Effector CD4-positive, alpha-beta T cell (primary cell): Measurements from ENCODE around the gene FRMD1.

Source experiments
- DNase-seq: peaks from one replicate; pipeline ENCODE4 v3.0.0-alpha.2; 2020

FRMD1 gene

GRCh38 chr6:168075787-168076202, 3.2 kb downstream of the FRMD1 start:
- DNase-seq = no peak

DNA sequence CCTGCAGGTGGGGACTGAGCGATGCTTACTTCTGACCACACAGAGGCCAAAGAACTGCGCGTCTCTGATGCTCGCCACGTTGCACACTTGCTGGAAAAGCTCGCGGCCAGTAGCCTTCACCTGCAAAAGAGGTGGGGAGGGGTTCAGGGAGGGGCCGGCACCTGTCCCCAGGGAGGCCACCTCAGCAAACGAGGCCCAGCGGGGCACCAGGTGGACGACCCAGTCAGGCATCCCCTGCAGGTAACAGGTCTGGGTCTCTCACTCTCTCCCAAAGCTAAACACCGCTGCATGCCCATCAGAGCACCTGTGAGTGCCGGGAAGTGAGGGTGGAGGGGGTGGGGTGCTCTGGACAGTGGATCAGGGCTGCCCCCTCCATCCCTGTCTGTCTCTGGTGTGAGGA, 3.8 kb downstream of the FRMD1 start:
- DNase-seq = no peak

- no peak for DNase-seq
Measured at GRCh38 chr6:168073937-168074730, 4.9 kb downstream of the FRMD1 start.

DNA sequence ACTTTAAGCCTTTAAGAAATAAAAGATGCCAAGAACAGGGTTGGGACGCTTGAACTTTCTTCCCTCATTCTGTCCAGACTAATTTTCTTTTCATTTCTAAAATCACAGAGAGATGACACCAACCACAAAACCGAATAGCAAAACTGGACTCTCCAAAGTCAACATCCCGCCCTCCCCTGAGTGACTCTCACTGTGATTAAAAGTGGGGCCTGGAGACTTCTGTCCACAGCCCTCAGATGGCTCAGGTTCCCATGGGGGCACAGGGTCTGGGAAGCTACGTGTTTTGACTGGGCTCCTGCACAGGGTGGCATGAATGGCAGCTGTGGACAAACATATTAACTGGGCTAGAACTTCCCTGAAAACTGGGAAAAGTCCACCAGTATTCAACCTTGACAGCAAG, 6.3 kb downstream of the FRMD1 start:
- DNase-seq = no peak

GRCh38 chr6:168072261-168072660, 6.8 kb downstream of the FRMD1 start:
- no peak for DNase-seq

GRCh38 chr6:168071620-168072019, 7.4 kb downstream of the FRMD1 start:
- no peak for DNase-seq

GRCh38 chr6:168070804-168071203, 8.2 kb downstream of the FRMD1 start:
- no peak for DNase-seq

DNA sequence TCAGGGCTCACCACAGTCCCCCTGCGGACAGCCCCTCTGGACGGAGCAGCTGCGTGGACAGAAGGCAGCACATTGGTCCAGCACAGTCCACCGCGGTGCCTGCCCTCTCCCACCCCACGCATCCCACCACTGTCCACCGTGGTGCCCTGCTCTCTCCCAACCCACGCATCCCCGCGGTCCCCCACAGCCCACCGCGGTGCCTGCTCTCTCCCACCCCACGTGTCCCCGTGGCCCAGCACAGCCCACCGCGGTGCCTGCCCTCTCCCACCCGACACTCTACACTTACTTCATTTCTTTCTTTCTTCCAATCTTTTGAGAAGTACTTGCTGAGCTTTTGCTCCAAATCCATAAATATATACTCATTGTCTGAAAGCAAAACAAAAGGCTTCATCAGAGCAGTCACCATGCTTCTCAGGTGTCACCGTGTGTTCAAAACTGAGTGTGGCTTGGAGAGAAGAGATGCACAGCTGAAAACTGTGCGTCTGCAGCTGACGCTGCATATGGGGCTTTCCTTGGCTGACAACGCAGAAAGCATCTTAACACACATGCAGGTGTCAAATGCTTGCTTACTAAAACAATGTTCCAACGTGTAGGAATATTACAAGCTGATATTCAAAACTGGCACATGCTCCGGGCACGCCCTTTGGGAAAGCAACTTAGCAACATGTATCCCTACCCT, 11.8 kb downstream of the FRMD1 start:
- DNase-seq = no peak

- no peak for DNase-seq
Measured at GRCh38 chr6:168064226-168064807, 14.7 kb downstream of the FRMD1 start.

GRCh38 chr6:168063431-168063830, 15.6 kb downstream of the FRMD1 start:
- no peak for DNase-seq

DNA sequence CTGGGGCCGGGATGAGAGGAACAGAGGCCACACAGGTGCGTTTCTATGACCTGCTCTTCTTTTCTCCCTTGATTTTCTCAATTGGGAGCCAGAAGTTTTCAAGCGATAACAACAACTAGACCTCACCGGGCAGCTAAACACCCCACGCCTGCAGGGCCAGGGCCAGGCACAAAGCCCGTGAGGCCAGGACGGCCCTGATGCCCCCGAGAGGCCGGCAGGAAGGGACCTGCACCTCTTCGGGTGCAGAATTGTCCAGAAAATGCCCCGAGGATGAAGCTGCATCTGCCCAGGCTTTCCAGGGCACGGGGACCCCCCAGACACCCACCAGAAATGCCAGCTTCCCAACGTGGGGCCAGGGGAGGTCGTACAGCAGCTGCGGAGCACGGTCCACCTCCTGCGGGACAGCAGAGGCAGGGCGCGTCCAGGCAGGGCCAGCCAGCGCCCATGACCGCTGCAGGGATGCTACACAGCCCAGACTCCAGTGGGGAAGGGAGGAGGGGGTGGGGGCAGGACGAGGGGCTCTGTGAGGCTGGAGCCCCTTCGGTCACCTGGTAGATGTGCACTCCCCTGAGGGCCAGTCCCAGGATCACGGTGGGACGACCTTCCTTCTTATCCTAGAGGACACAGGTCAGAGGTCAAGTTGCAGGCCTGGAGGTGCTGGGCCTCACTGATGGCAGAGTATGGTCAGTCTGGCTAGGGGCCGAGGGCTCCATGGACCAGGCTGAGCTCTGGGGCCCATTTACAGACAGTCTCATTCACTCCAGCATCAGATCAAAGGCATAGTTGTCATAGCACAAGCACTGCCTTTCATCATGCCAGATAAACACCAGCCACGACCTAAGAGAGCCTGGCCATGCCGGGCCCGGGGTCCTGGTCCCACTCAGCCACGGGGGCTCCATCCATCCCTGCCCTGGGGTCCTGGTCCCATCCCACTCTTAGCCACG, 16.4 kb downstream of the FRMD1 start:
- DNase-seq = no peak

- DNase-seq = no peak
Measured at GRCh38 chr6:168061269-168062210, 17.5 kb downstream of the FRMD1 start.

GRCh38 chr6:168060521-168060931, 18.5 kb downstream of the FRMD1 start:
- DNase-seq = no peak

DNA sequence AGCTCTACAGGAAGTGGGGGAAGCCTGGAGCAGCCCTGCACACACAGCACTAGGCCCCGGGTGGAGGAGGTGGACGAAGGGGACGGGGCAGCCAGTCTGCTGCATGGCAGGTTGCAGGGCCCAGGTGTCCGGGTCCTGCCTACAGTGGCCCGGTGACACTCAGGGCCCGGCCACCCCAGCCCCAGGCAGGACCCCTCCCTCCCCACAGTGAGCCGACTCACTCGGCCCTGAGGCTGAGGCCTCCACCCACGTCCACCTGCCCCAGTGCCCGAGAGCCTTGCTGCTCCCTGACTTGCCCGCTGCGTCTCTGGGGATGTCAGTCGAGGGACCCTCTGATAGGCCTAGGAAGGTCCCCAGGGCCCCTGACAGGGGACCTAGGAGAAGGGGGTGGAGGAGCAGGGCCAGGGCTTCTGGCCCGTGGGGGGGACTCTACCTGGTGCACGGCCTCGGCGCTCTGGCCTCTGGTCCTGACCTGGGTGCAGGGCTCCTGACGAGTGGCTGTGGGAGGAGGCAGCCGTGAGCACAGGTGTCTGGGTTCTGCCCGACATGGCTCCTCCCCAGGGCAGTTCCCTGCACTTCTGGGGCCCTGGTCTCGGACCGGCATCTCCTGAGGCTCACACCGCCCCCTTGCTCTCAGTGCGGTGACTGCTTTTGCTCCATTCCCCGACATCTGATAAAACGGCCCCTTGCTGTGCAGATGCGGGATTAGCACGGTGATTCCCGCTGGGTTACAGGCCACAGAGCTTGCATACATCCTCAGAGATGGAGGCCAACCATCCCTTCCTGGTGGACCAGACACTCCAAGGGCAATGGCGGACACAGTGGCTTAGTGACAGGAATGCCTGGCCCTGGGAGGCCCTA, 20.1 kb downstream of the FRMD1 start:
- no peak for DNase-seq

DNA sequence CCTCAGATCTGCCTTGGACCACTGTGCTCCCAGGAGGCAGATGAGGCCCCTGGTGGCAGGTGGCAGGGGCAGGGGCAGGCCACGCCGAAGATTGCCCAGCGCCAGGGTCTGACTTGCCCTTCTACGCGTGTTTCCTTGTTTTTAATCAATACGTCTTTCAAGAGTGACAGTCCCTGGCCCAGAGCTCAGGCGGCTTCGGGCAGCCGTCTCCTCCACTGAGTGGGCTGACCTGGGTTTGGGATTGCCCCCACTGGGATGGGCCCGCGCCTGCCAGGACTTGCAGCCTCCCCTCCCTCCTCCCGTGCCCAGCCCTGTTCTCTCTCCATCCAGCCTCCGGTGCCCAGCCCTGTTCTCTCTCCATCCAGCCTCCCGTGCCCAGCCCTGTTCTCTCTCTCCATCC, 21.2 kb downstream of the FRMD1 start:
- DNase-seq = no peak

- no peak for DNase-seq
Measured at GRCh38 chr6:168056892-168057527, 22.0 kb downstream of the FRMD1 start.

DNA sequence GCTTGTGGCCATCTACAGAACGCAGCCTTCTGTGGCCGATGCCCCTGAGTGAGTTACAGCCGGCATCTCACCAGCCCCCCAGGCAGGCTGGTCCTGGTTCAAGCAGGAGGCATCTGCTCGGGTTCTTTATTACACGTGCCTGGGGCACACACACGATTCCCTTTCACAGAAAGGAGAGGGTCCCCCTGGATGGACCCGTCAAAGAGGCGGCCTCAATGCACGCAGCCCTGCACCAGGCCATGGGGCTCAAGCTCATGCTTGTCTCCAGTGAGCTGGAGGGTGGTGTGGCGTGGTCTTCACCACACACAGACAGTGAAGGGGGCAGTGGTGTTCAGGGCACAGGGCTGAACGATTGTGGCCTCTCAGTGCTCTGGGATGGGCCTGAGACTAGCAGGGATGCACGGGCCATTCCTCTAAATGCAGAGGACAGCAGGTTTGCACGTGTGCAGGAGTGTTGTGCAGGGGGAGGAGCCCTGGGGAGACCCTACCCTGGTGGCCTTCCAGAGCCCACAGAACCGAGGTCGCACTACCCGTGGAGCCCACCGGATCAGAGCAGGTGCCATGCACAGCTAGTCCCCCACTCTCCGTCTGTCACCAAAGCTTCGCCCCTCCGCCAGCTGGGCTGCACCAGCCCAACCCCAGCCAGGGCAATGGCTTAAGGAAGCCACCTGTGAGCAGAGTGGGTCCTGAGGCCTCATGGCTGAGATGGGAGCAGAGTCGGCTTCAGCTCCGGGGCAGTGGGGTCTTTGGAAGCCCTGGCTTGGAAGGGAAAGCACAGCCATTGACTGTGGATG, 23.1 kb downstream of the FRMD1 start:
- no peak for DNase-seq

GRCh38 chr6:168054765-168055560, 24.0 kb downstream of the FRMD1 start:
- DNase-seq = no peak
